ENCODE data around the gene MMS19. TPM values are rescaled to one million over a fixed set of nuclear protein-coding genes. Genes with fewer than 3 reads are reported as not detected.

The MMS19 gene
- total and polyA plus RNA-seq, 11 donors = 30.2 to 63.5 (median 48.1) TPM

DNA sequence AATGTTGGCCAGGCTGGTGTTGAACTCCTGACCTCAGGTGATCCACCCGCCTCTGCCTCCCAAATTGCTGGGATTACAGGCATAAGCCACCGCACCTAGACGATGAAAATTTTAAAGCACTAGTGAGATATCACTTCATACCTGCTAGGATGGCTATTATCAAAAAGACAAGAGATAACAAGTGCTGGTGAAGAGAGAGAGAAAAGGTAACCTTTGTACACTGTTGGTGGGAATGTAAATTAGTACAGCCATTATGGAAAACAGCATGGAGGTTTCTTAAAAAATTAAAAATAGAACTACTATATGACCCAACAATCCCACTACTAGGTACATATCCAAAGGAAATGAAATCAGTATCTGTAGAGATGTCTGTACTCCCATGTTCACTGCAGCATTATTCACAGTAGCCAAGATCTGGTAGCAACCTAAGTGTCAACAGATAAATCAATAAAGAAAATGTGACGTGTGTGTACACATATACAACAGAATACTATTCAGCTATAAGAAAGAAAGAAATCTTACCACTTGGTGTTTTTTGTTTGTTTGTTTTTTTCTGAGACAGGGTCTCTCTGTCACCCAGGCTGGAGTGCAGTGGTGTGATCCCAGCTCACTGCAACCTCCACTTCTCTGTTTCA, 12.5 kb downstream of the MMS19 start:
- intact Hi-C loops (cut with DNase I) = no loop called here
- Histone ChIP-seq H3K4me3 (no peak overlapping the region), H3K27me3 (no peaks in the 10 kb centered on the region), H3K36me3 (peaks cover 0 to 40% (median 24%) of the 10 kb centered on the region in 9 donors), H3K4me1 (peaks cover 0 to 57% (median 35%) of the 10 kb centered on the region in 12 donors), H3K9me3 (no peaks in the 10 kb centered on the region), H3K27ac (peak overlapping the region in 1 of 12 donors; percentile 6)
- TF ChIP-seq POLR2A (IDR thresholded peaks at IDR 0.05) = no peak
- TF ChIP-seq, protein P1, sequence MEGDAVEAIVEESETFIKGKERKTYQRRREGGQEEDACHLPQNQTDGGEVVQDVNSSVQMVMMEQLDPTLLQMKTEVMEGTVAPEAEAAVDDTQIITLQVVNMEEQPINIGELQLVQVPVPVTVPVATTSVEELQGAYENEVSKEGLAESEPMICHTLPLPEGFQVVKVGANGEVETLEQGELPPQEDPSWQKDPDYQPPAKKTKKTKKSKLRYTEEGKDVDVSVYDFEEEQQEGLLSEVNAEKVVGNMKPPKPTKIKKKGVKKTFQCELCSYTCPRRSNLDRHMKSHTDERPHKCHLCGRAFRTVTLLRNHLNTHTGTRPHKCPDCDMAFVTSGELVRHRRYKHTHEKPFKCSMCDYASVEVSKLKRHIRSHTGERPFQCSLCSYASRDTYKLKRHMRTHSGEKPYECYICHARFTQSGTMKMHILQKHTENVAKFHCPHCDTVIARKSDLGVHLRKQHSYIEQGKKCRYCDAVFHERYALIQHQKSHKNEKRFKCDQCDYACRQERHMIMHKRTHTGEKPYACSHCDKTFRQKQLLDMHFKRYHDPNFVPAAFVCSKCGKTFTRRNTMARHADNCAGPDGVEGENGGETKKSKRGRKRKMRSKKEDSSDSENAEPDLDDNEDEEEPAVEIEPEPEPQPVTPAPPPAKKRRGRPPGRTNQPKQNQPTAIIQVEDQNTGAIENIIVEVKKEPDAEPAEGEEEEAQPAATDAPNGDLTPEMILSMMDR (IDR thresholded peaks at IDR 0.05) = no peak
- ATAC-seq (no peak), DNase-seq (no peak)
- 71 to 76% (median 73%) methylated on average over 4 of the region's 4 CpGs for WGBS, 4 donors

DNA sequence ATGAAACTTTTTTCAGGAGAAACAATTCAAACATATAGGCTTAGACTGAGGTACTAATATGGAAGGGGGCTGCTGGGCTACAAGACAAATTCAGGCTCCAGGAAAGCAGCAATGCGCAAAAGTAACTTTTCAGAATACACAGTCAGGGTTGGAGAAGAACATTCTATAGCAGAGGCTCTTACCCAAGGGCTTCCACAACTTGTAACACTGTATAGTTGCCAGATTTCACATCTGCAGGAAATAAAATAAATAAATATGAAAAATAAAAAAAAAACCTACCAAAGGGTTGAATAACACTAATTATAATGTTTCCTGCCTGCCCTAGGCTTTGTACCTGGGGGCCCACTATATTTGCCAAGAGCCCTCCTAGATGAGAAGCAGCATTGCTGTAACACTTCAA, 14.3 kb downstream of the MMS19 start:
- intact Hi-C loops (cut with DNase I) = no loop called here
- Histone ChIP-seq H3K36me3 (peaks cover 0 to 58% (median 43%) of the 10 kb centered on the region in 9 donors), H3K9me3 (no peaks in the 10 kb centered on the region), H3K4me3 (no peak overlapping the region), H3K27ac (peak overlapping the region in 1 of 12 donors; percentile 22), H3K27me3 (no peaks in the 10 kb centered on the region), H3K4me1 (peaks cover 0 to 39% (median 19%) of the 10 kb centered on the region in 12 donors)
- TF ChIP-seq POLR2A (IDR thresholded peaks at IDR 0.05) = no peak
- TF ChIP-seq, protein P1 (IDR thresholded peaks at IDR 0.05) = no peak
- 90 to 91% (median 90%) methylated on average over 1 of the region's 1 CpG for WGBS, 4 donors
- DNase-seq (no peak), ATAC-seq (no peak)

DNA sequence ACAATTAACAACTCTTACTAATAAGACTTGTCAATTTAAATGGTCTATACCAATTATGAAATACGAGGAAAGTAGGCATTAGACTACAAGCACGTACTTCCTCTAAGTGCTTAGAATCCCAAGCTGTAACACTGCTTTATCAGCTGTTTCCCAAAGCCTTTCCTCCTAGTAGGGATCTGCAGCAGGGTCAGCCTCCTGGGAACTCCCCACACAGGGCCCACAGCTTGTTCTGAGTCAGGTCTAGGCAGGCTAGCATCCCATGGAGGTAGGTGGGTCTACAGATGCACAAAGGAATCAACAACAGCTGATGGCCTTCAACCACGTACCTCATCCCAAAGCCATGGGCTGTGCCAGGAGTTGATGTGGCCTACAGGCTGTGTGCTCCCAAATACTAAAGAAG, 14.7 kb downstream of the MMS19 start:
- no peak for DNase-seq
- peak; percentile 11 to 67 (median 40) for ATAC-seq
- Histone ChIP-seq H3K36me3 (peaks cover 0 to 62% (median 47%) of the 10 kb centered on the region in 9 donors), H3K27ac (peak overlapping the region in 1 of 12 donors; percentile 22), H3K9me3 (no peaks in the 10 kb centered on the region), H3K27me3 (no peaks in the 10 kb centered on the region), H3K4me1 (peaks cover 0 to 35% (median 16%) of the 10 kb centered on the region in 12 donors), H3K4me3 (no peak overlapping the region)
- TF ChIP-seq, protein P1 (IDR thresholded peaks at IDR 0.05) = no peak
- no peak for TF ChIP-seq POLR2A (IDR thresholded peaks at IDR 0.05)
- 48 to 62% (median 61%) methylated on average over 3 of the region's 3 CpGs for WGBS, 4 donors
- intact Hi-C loops (cut with DNase I) = no loop called here

DNA sequence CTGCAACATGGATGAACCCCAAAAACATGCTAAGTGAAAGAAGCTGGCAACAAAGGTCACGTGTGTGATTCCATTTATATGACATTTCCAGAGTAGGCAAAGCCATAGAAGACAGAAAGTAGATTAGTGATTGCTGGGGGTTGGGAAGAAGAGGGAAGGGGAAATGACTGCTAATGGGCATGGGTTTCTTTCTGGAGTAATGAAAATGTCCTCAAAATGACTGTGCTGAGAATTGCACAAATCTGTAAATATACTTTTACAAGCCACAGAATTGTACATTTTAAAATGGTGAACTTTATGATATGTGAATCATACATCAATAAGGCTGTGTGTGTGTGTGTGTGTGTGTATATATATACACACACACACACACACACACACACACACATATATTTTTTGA, 15.8 kb downstream of the MMS19 start:
- DNase-seq = no peak
- no peaks in the 10 kb centered on the region for H3K27me3 ChIP-seq
- WGBS, 4 donors = 73 to 87% (median 78%) methylated on average over 1 of the region's 1 CpG
- peaks cover 0 to 27% (median 10%) of the 10 kb centered on the region in 12 donors for H3K4me1 ChIP-seq
- TF ChIP-seq POLR2A (IDR thresholded peaks at IDR 0.05) = no peak
- TF ChIP-seq, protein P1 (IDR thresholded peaks at IDR 0.05) = no peak
- no peak for ATAC-seq
- no peak overlapping the region for H3K27ac ChIP-seq
- H3K36me3 ChIP-seq = peaks cover 0 to 74% (median 56%) of the 10 kb centered on the region in 9 donors
- no peaks in the 10 kb centered on the region for H3K9me3 ChIP-seq
- no peak overlapping the region for H3K4me3 ChIP-seq
- intact Hi-C loops (cut with DNase I) = no loop called here

Measured in heart left ventricle (tissue), 16 donors.